ENCODE results near the gene PDLIM1.
"Not testable (repeated sequence)": the region's sequence is repeated elsewhere in the genome, so short reads cannot be mapped to it uniquely, and the experiment has no call there.

PDLIM1 gene

GRCh38 chr10:95262763-95263518, 27.9 kb downstream of the PDLIM1 start:
- no peak for DNase-seq

DNA sequence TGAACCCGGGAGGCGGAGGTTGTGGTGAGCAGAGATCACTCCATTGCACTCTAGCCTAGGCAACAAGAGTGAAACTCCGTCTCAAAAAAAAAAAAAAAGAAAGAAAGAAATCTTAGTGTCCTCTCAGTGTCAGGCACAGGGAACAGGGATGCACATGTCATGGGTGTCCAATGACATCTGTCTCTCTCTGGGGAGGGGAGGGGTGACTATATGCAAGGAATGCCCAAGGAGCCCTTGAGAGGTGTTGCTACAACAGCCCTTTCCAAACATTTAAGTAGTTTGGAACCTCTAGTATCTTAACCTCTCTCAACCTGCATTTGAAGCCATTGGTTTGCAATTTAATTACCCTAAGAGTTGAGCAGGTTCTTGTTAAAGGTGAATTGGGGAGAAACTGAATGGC, 28.9 kb downstream of the PDLIM1 start:
- no peak for DNase-seq

GRCh38 chr10:95260909-95261552, 29.8 kb downstream of the PDLIM1 start:
- DNase-seq: no peak

GRCh38 chr10:95260397-95260881, 30.4 kb downstream of the PDLIM1 start:
- no peak for DNase-seq

DNA sequence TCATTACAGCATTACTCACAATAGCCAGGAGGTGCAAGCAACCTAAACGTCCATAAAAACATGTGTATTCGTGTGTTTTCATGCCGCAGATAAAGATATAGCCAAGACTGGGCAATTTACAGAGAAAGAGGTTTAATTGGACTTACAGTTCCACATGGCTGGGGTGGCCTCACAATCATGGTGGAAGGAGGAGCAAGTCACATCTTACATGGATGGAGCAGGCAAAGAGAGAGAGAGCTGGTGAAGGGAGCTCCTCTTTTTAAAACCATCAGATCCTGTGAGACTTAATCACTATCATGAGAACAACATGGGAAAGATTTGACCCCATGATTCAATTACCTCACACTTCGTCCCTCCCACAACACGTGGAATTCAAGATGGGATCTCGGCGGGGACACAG, 33.0 kb downstream of the PDLIM1 start:
- no peak for DNase-seq

- no peak for DNase-seq
Observed at GRCh38 chr10:95256268-95256667, 34.5 kb downstream of the PDLIM1 start.

DNA sequence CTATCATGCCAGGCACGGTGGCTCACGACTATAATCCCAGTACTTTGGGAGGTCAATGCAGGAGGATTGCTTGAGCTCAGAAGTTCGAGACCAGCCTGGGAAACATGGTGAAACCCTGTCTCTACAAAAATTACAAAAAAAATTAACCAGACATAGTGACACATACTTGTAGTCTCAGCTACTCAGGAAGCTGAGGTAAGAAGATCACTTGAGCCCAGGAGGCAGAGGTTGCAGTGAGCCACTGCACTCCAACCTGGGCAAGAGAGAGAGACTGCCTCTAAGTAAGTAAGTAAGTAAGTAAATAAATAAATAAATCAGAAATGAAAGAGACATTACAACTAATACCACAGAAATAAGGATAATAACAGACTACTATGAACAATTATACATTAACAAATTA, 36.2 kb downstream of the PDLIM1 start:
- no peak for DNase-seq

DNA sequence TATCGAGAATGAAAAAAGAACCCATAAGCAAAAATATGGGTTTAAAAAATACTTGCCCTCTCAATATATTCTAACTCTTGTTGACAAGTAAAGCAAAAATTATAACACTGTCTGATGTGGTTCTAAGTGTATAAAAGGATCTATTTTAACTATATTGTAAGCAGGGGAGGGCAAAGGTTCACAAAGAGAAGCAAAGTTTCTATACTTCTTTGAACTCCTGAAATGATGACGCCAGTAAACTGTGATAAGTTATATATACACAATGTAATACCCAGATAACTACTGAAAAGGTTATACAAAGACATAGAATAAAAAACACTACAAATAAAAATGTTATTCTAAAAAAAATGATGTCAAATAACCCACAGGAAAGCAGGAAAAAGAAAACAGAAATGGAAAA, 37.1 kb downstream of the PDLIM1 start:
- no peak for DNase-seq

DNA sequence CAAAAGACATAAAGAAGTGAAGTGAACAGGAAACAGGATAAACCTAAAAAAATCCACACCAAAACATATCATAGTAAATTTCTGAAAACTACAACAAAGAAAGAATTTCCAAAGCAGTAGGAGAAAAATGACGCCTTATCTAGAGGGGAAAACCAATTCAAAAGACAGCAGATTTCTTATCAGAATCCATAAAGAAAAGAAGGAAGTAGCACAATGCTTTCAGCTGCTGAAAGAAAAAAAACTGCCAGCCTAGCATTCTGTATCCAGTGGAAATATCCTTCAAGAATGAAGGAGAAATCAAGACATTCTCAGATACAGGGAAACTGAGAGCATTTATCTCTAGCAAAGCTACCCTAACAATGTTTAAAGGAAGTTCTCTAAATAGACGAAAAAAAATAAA, 37.8 kb downstream of the PDLIM1 start:
- DNase-seq: no peak

DNA sequence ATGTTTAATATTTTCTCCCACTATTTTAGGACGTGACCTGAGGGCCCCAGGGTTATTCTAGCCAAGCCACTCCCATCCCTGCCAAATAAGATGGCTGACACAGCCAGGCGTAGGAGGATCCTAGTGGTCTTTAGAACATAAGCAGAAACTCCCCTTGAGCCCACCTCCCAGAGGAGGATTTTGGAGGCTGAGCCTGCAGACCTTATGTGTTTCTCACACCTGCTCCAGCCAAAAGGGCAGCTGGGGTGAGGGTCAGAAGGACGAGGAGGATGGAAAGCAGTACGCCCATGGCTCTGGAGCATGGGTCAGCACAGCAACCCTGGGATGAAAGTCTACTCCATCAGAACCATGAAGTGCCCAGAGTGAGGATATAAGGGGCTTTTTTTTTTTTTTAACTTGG, 39.9 kb downstream of the PDLIM1 start:
- DNase-seq: no peak

DNA sequence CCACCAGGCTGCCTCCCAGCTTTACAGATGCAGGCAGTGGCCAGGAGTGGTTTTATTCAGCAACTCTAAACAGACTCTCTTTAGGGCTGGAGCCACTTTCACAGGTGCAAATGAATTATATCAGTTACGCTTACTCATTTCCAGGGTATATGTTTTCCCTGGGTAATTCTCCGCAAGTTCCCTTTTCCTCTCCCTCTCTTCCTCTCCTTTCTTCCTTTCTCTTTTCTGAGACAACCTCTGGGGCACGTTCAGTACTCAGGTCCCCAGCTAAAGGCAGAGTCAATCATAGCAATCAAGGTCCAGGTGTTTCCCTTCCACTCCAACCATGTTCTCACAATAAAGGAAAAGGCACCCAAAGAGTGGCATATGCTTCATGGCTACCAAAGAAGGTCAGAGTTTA, 41.3 kb downstream of the PDLIM1 start:
- DNase-seq: no peak

- no peak for DNase-seq
Observed at GRCh38 chr10:95248989-95249388, 41.8 kb downstream of the PDLIM1 start.

- no peak for DNase-seq
Observed at GRCh38 chr10:95247881-95248583, 42.8 kb downstream of the PDLIM1 start.

GRCh38 chr10:95247200-95247880, 43.5 kb downstream of the PDLIM1 start:
- no peak for DNase-seq

DNA sequence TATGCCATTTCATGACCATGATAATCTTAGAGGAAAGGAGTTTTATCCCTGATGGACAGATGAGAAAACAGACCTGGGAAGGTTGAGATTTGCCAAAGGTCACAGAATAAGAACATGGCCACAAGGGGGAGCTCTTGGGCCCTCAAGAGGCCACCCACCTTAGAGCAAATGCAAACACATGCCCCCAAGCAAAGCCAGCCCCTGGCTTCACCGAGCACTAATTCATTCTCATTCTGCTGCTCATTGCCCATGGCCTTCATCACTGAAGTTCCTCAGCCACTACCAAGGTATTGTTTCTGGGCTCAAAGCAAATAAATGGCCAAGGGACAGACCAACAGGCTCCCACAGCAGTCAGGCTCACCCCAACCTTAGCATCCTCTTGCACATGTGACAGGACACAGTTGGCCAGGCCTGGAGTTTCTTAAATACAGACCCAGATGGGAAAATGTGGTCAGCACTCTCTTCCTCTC, 44.2 kb downstream of the PDLIM1 start:
- DNase-seq: peak; percentile 70

GRCh38 chr10:95245425-95246055, 45.3 kb downstream of the PDLIM1 start:
- peak; percentile 78 for DNase-seq

GRCh38 chr10:95244152-95244551, 46.7 kb downstream of the PDLIM1 start:
- no peak for DNase-seq

DNA sequence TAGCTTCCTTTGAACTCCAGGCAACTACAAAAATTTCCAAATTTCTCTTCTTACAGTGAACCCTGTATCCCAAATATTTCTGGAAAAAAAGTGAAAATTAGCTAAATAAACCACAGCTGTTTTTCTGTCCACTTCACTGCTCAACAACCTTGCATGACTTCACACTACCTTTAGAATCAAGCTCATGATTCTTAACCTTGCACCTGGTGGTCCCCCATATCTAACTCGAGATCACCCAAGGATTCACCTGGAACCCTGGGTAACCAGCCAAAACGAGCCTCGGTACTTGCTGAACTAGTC, 47.5 kb downstream of the PDLIM1 start:
- no peak for DNase-seq

DNA sequence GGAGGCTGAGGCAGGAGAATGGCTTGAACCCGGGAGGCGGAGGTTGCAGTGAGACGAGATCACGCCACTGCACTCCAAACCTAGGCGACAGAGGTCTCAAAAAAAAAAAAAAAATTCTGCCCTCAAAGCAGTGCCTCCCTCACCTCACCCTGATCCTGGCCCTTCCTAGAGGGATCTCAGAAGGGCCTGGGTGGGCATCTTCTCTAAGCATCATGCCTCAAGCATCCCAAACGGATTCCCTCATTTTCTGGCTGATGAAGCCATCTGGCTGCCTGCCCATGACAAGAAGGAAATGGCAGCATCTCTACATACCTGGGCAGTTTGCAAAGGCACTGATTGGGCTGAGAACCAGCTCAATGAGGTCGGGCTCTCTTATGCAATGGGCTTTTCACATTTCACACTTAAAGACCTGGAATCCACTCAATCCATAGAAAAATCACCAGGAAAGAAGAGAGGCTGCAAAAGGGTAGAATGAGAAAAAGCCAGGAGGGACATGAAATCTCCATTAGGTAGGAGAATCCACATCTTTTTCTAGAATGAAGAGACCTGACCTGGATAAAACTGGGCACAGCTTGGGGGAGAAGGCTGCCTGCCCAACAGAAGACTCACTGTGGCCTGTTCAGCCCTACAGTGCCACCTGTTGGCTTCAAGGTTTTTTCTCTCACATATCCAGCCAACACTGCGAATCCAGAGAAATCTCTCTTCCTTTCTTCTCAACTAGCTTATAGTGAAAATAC, 48.1 kb downstream of the PDLIM1 start:
- peak; percentile 55 for DNase-seq

DNA sequence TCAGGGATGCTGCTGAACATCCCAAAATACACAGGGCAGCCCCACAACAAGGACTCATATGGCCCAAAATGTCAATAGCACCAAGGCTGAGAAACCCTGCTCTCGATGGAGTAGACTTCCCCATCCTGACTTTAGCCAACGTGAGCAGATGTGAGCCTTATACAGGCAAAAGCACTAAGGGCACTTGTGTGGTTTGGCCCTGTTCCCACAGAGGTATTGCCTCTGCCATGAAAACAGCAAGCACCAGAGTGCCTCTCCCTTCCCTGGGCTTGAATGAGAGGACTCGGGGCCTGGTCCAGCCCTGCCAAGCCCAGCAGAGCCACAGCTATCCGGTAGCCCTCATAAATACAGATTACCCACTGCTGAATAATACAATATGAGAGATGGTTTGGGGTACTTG, 49.3 kb downstream of the PDLIM1 start:
- no peak for DNase-seq

- no peak for DNase-seq
Observed at GRCh38 chr10:95240811-95241210, 50.0 kb downstream of the PDLIM1 start.

- DNase-seq: not testable (repeated sequence)
Observed at GRCh38 chr10:95240096-95240495, 50.7 kb downstream of the PDLIM1 start.
